Measurements from ENCODE around the gene AKAP6.

The AKAP6 gene

DNA sequence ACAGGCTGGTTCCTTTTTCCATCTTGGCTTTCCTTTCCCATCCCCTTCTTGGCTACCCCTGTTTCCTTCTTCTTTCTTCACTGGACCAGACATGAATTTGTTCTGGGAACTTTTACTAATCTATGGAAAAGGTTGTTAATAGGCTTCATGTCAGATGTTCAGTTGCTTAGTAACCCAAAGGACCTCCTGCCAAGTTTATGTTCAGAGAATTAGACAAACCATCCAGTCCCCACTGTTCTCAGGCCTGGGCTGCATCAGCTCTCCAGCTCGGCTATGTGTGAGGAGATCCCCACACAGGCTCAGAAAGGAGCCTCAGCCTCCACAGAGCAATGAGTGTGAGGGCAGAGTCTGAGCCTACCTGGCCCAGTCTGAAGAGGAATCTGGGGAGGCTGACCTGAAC is 78.0 kb downstream of the AKAP6 start:
- DNase-seq: no peak

GRCh38 chr14:32408018-32408417 is 78.9 kb downstream of the AKAP6 start:
- DNase-seq: no peak

DNA sequence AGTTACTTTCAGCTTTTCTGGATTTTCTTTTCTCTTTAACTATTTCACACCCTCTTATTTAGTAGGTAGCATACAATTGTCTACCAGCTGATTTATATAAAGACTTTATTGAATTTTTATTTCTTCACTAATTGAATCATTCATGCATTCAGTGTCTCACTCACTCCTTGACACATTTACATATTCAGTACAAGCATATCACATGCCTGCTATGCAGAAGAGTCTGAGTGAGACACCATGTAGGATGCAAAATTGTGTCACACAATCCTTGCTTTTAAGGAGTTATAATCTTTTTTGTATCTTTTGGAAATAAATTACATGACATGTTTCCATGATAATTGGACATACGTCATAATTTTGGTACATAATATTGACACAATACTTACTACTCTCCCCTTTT is 83.0 kb downstream of the AKAP6 start:
- DNase-seq: no peak

- DNase-seq: no peak
Observed at GRCh38 chr14:32412532-32412931, 83.4 kb downstream of the AKAP6 start.

GRCh38 chr14:32413967-32414640 is 85.0 kb downstream of the AKAP6 start:
- DNase-seq: no peak

GRCh38 chr14:32414808-32415255 is 85.7 kb downstream of the AKAP6 start:
- DNase-seq: no peak

DNA sequence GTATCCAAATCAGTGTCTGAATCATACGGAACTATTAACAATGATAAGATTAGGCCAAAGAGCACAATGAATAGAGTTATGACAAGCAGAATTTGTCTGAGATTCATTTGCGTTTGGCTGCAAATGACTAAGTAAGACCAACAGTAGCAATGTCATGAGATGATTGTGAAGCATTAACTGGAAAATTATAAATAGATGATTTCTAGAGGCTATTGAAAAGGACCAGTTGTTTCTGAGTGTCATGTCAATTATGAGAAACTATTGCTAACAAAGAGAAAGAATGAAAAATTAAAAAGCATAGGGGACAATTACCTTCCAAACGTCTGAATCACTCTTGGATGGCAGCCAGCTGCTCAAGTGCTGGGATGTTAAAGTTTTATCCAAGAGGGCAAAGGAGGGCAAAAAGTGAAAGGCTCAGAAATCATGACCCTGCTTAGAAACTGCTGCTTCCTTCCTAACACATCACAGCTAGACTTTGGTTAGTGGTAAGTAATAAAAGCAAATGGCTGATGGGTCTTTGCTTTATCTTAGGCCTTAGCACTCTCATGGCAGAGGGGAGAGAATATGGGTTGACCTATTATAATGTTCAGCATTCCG is 89.0 kb downstream of the AKAP6 start:
- DNase-seq: no peak

- DNase-seq: no peak
Observed at GRCh38 chr14:32419429-32419828, 90.3 kb downstream of the AKAP6 start.

- no peak for DNase-seq
Observed at GRCh38 chr14:32421781-32422180, 92.7 kb downstream of the AKAP6 start.

DNA sequence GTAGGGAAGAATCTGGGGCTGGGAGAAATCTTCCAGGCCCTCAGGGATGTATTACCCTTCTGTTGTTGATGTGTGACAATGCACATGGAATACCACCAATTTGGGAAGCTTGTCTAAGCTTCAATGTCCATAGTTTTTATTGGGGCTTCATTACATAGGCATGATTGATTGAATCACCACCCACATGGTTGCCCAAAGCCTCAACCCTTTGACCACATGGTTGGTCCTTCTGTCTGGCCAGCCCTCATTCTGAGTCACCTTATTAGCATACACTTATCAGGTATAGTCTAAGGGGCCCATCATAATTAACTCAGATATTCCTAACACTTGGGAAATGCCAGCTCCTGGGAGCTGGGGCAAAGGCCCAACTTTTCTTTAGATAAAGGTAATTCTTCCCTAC is 93.3 kb downstream of the AKAP6 start:
- no peak for DNase-seq

GRCh38 chr14:32426028-32426427 is 96.9 kb downstream of the AKAP6 start:
- no peak for DNase-seq

- no peak for DNase-seq
Observed at GRCh38 chr14:32426586-32427388, 97.7 kb downstream of the AKAP6 start.

GRCh38 chr14:32427726-32428528 is 98.8 kb downstream of the AKAP6 start:
- no peak for DNase-seq

DNA sequence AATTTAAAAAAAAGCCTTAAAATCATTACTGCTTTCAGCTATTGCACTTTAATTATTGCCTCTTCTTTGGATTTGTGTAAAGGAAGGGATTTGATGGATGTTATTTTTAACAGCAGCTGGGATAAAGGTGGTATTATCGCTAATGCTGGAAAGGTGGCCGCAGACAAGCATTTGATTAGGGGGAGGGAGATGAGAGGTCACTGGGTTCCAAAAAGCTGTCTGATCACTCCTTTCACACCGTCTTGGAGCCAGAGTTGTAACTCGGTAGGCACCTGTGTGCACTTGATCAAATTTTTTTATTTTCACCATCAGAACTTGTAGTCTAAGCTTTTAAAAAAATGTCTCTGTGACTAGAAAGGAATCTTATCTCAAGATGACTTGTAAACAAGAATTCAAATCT is 99.8 kb downstream of the AKAP6 start:
- no peak for DNase-seq

GRCh38 chr14:32430326-32430725 is 101.2 kb downstream of the AKAP6 start:
- DNase-seq: no peak

DNA sequence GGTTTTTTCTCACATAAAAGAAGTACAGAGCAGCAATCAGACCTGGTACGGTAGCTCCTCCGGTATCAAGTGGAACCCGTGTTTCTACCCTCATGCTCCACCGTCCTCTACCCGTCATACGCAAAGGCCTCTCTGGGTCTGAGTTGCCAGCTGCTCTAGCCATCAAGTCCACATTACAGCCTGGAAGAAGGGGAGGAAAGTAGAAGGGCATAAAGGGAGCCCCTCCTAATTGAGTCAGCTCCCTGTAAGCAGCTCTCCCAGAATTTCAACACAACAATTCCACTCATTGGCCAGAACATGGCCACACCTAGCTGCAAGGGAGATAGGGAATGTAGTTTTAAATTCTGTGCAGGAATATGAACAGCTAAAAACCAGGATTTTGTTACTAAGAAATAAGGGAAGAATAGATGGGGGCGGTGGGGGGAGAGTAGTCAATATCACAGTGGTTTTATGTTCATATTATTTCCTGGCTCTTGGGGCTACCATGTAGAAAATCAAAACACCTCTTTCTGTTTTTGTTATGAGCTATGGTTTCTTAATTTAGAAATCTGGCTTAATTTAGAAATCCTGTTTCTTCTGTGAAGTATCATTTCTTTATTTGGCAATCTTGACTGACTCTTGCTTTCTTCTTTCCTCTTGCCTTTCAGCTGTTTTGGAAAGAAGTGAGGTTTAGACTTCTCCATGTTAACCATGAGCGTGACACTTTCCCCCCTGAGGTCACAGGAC is 103.9 kb downstream of the AKAP6 start:
- DNase-seq: no peak

GRCh38 chr14:32434180-32434579 is 105.1 kb downstream of the AKAP6 start:
- DNase-seq: no peak

DNA sequence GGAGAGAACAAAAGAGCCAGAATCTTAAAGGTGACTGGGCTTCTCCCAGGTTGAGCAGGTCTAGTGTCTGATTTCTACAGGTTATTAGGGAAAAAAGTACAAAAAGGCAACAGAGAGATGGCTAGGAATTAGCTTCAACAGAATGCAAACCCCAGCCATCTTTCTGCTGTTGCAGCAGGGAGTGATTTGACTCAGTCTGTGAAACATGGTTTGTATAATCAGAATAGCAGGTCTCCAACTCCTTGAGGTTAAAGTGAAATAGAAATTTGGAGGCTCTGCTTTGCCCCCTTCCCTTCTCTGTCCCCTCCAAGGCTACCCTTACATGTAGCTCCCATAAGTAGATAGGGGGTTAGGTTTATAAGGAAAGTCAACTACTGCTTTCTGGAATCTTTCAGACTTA is 105.8 kb downstream of the AKAP6 start:
- no peak for DNase-seq

- DNase-seq: no peak
Observed at GRCh38 chr14:32435411-32435810, 106.3 kb downstream of the AKAP6 start.

- DNase-seq: no peak
Observed at GRCh38 chr14:32436993-32437392, 107.9 kb downstream of the AKAP6 start.

GRCh38 chr14:32438517-32438916 is 109.4 kb downstream of the AKAP6 start:
- no peak for DNase-seq

Data from inflammatory macrophage (primary cell).